Left ventricle myocardium inferior (tissue), 1 donor: ENCODE results near the gene SYT5. TPM values are rescaled to one million over a fixed set of nuclear protein-coding genes. Genes with fewer than 3 reads are reported as not detected.

Source experiments
- DNase-seq: peaks from one replicate; pipeline ENCODE4 v3.0.0-alpha.2; 2020
- H3K27ac ChIP-seq: fragments of 200-600 bp; replicated peaks from 2 replicates; pipeline ENCODE4 v1.8.0; 2021
- H3K27me3 ChIP-seq: fragments of 200-600 bp; 2 replicates; pipeline ENCODE4 v1.8.0; 2021; ENCODE audit warnings: low read depth
- H3K36me3 ChIP-seq: fragments of 200-600 bp; 2 replicates; pipeline ENCODE4 v1.8.0; 2021
- H3K4me1 ChIP-seq: fragments of 200-600 bp; 2 replicates; pipeline ENCODE4 v1.8.0; 2021
- H3K4me3 ChIP-seq: fragments of 200-600 bp; 2 replicates; pipeline ENCODE4 v1.8.0; 2021; ENCODE audit warnings: mild to moderate bottlenecking, moderate library complexity
- H3K9me3 ChIP-seq: fragments of 200-600 bp; replicated peaks from 2 replicates; pipeline ENCODE4 v1.8.0; 2021
- CTCF ChIP-seq: fragments of 200-600 bp; IDR thresholded peaks from 2 replicates; pipeline ENCODE4 v1.8.0; 2021; ENCODE audit warnings: antibody characterized with exemption, mild to moderate bottlenecking, borderline replicate concordance
- intact Hi-C: fragments of 100-400 bp; cut with micrococcal nuclease; formaldehyde crosslinking; loops from one replicate; pipeline ENCODE4 v1.11.0; 2022
- total RNA-seq: library from RNA; stranded (reverse); fragmentation: NEBNext Ultra II Directional; extraction: Animal tissue kit (Norgen Biotek cat#: 25700); gene quantifications from one replicate; pipeline ENCODE4 v1.2.1, GENCODE V29; 2021
- donor health status: DM: no; HTN: yes; CAD: no; lungs with severe emphysema.

SYT5 gene
- total RNA-seq, 1 donor from 2014 or later: not detected

DNA sequence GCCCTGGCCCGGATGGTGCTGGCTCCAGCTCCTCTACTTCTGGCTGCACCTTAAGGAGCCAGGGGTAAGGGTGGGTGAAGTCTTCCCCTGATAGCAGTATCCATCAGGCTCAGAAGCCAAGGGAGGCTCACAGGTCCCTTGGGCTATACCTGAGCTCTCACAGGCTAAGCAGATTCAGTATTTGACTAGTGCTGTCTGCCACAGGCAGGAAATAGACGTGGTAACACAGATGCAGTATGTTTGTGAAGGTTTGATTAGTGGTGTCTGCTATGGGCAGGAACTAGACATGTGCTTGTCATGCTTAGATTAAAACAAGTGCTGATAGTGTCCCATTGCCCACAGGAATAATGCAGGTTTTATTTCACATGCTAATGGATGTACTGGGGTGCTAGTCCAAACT lies 4.0 kb downstream of the SYT5 start:
- Histone ChIP-seq H3K36me3 (no peaks in the 10 kb centered on the region), H3K27me3 (peaks cover 99% of the 10 kb centered on the region), H3K4me1 (peaks cover 29% of the 10 kb centered on the region), H3K9me3 (no peaks in the 10 kb centered on the region), H3K27ac (no peak overlapping the region), H3K4me3 (no peak overlapping the region)
- no peak for TF ChIP-seq CTCF
- DNase-seq: no peak
- intact Hi-C loops: no loop called here

- H3K4me3 ChIP-seq: no peak overlapping the region
- H3K9me3 ChIP-seq: no peaks in the 10 kb centered on the region
- H3K36me3 ChIP-seq: no peaks in the 10 kb centered on the region
- H3K4me1 ChIP-seq: peaks cover 29% of the 10 kb centered on the region
- peaks cover 99% of the 10 kb centered on the region for H3K27me3 ChIP-seq
- DNase-seq: no peak
- no peak for TF ChIP-seq CTCF
- intact Hi-C loops: no loop called here
- no peak overlapping the region for H3K27ac ChIP-seq
Observed at GRCh38 chr19:55175117-55175867, 4.8 kb downstream of the SYT5 start.

- Histone ChIP-seq H3K36me3 (no peaks in the 10 kb centered on the region), H3K27ac (no peak overlapping the region), H3K27me3 (peaks cover 99% of the 10 kb centered on the region), H3K4me1 (peaks cover 22% of the 10 kb centered on the region), H3K4me3 (peak overlapping the region; percentile 60), H3K9me3 (no peaks in the 10 kb centered on the region)
- DNase-seq: no peak
- TF ChIP-seq CTCF: no peak
- intact Hi-C loops: no loop called here
Observed at GRCh38 chr19:55174425-55175116, 5.5 kb downstream of the SYT5 start.

- peak overlapping the region; percentile 36 for H3K27ac ChIP-seq
- no peak for TF ChIP-seq CTCF
- H3K4me3 ChIP-seq: peak overlapping the region; percentile 60
- DNase-seq: peak; percentile 63
- H3K9me3 ChIP-seq: no peaks in the 10 kb centered on the region
- H3K36me3 ChIP-seq: no peaks in the 10 kb centered on the region
- intact Hi-C loops: no loop called here
- peaks cover 15% of the 10 kb centered on the region for H3K4me1 ChIP-seq
- peaks cover 99% of the 10 kb centered on the region for H3K27me3 ChIP-seq
Observed at GRCh38 chr19:55173714-55174409, 6.2 kb downstream of the SYT5 start.

DNA sequence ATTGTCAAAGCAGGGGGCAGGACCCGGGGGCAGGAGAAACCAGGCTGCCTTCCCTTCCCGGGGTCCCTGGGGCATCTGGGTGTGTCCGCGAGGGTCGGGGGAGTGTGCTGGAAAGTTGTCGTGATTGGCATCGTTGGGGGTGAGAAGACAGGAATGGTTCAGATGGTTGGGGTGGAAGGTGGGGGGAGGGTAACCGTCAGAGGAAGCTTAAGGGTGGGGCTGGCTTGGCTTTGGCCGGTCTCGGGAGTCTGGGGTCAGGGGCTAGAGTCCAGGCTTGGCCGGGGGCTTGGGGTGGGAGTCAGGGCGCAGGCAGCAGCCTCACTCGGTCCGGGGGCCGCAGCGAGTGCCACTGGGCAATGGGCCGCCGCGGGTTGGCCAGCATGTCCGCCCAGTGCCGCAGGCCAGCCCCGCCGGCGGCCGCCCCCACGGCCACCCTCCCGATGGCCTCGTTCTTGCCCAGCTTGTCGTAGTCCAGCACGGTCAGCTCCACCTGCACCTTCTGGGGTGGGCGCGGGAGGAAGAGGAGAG lies 6.8 kb downstream of the SYT5 start:
- peak overlapping the region; percentile 36 for H3K27ac ChIP-seq
- H3K4me1 ChIP-seq: peaks cover 12% of the 10 kb centered on the region
- no peaks in the 10 kb centered on the region for H3K36me3 ChIP-seq
- no peaks in the 10 kb centered on the region for H3K9me3 ChIP-seq
- no peak for TF ChIP-seq CTCF
- no peak for DNase-seq
- H3K27me3 ChIP-seq: peaks cover 99% of the 10 kb centered on the region
- intact Hi-C loops: no loop called here
- peak overlapping the region; percentile 60 for H3K4me3 ChIP-seq
